Esophagus squamous epithelium (tissue), 5 donors: Measurements from ENCODE around the gene CORO1C. TPM values are rescaled to one million over a fixed set of nuclear protein-coding genes. Genes with fewer than 3 reads are reported as not detected.

Experiments
- DNase-seq: peaks from one replicate; lab custom pipeline; 2025; lab: John Stamatoyannopoulos, UW
- H3K27ac ChIP-seq, 4 donors: fragments of 200-600 bp; sonication (generic); one replicate each; pipeline ENCODE4 v1.5.1; 2016 to 2019; ENCODE audit warnings: mild to moderate bottlenecking in 1 of 4
- H3K27me3 ChIP-seq, 4 donors: fragments of 200-600 bp; sonication (generic); 1 replicate in 3 of 4; 2 replicates in 1 of 4; pipeline versions ENCODE4 v1.5.1 to v1.6.0; 2017 to 2021; ENCODE audit warnings: antibody characterized with exemption in 1 of 4
- H3K36me3 ChIP-seq, 3 donors: fragments of 200-600 bp; sonication (generic); one replicate each; pipeline ENCODE4 v1.5.1; 2016 to 2019
- H3K4me1 ChIP-seq, 3 donors: fragments of 200-600 bp; sonication (generic); one replicate each; pipeline ENCODE4 v1.5.1; 2017 to 2019
- H3K4me3 ChIP-seq, 4 donors: fragments of 200-600 bp; sonication (generic); 1 replicate in 3 of 4; 2 replicates in 1 of 4; pipeline ENCODE4 v1.5.1; 2016 to 2019; ENCODE audit warnings: mild to moderate bottlenecking in 2 of 4, moderate library complexity in 1 of 4
- H3K9me3 ChIP-seq, 3 donors: fragments of 200-600 bp; sonication (generic); one replicate each; pipeline ENCODE4 v1.5.1; 2016 to 2019
- POLR2A ChIP-seq, 4 donors: fragments of 450-650 bp; IDR thresholded peaks; one replicate each; pipeline ENCODE4 v1.6.1; 2017; ENCODE audit warnings: antibody characterized with exemption in 4 of 4, mild to moderate bottlenecking in 4 of 4, moderate library complexity in 3 of 4
- WGBS, 2 donors: methylation state at CpG; one replicate each; pipeline ENCODE4 v1.1.5; 2018; 5-methylcytosine and 5-hydroxymethylcytosine counted together
- intact Hi-C: fragments of 100-400 bp; cut with DNase I; formaldehyde crosslinking; loops from one replicate; pipeline ENCODE4 v1.15.0; 2022
- total RNA-seq, 4 donors: library from RNA; depleted of rRNA; stranded (reverse); fragments of >200 nt; gene quantifications; one replicate each; pipeline ENCODE4 v1.1.0, GENCODE V29; 2016
- TF ChIP-seq, protein P1 (sequence below), 6 experiments: fragments of 450-650 bp in 4 of 6; fragments of 200-600 bp in 2 of 6; sonication (generic) in 2 of 6; IDR thresholded peaks; one replicate each; pipeline ENCODE4 v1.5.1; 2016 to 2019; ENCODE audit warnings: antibody characterized with exemption in 6 of 6, mild to moderate bottlenecking in 4 of 6, moderate library complexity in 4 of 6
- donor health status: DM: yes; HTN: yes; CAD: no.

CORO1C gene
- total RNA-seq, 4 donors from 2014 or later, result 67.2 to 142 (median 114) TPM

DNA sequence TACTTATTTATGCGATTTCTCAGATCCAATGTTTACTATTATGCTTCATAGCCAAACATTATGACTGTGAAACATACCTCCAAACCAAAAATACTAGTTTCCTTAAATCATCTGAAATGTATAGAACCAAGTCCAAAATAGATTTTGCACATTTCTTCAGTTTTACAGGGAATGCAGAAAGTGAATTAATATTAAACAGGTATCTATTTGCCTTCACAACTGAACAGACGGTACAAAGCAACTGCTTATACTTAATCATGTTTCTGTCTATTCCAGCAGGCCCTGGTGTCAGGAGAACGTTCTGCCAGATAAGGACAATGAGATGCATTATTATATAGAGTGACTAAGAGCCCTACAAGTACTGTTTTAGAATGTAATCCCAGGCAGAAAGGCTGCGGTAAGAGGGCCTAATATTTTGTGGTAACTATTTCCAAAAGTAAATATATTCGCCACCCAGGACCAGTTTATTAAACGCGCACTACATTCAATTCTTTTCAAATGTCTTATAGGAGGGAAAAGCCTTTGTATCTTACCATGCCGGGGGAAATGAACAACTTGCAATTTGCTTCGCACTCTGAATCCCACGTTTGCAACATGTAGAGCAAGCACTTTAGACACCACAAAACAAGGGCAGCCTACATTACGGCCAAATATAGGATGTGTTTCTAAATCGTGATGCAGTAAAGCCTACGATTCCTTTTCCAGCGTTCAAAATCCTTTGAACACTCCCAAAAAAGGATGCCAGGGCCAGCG is 1.5 kb downstream of the CORO1C start:
- peaks cover 12 to 84% (median 35%) of the 10 kb centered on the region in 3 donors for H3K4me1 ChIP-seq
- peak overlapping the region; percentile 72 to 98 (median 78) for H3K4me3 ChIP-seq
- intact Hi-C loops, result loop anchor here (5.0 to 10.0 kb wide), 3 partner anchors 32 to 125 kb away; partner anchors contain the start of gene SSH1
- TF ChIP-seq POLR2A (IDR thresholded peaks at IDR 0.05), result no peak
- TF ChIP-seq, protein P1, sequence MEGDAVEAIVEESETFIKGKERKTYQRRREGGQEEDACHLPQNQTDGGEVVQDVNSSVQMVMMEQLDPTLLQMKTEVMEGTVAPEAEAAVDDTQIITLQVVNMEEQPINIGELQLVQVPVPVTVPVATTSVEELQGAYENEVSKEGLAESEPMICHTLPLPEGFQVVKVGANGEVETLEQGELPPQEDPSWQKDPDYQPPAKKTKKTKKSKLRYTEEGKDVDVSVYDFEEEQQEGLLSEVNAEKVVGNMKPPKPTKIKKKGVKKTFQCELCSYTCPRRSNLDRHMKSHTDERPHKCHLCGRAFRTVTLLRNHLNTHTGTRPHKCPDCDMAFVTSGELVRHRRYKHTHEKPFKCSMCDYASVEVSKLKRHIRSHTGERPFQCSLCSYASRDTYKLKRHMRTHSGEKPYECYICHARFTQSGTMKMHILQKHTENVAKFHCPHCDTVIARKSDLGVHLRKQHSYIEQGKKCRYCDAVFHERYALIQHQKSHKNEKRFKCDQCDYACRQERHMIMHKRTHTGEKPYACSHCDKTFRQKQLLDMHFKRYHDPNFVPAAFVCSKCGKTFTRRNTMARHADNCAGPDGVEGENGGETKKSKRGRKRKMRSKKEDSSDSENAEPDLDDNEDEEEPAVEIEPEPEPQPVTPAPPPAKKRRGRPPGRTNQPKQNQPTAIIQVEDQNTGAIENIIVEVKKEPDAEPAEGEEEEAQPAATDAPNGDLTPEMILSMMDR (IDR thresholded peaks at IDR 0.05), result no peak
- no peaks in the 10 kb centered on the region for H3K27me3 ChIP-seq
- no peaks in the 10 kb centered on the region for H3K9me3 ChIP-seq
- peak overlapping the region; percentile 97 to 99 (median 98) for H3K27ac ChIP-seq
- WGBS, 2 donors, result 3 to 12% methylated on average over 15 of the region's 15 CpGs
- no peaks in the 10 kb centered on the region for H3K36me3 ChIP-seq
- DNase-seq, result no peak

DNA sequence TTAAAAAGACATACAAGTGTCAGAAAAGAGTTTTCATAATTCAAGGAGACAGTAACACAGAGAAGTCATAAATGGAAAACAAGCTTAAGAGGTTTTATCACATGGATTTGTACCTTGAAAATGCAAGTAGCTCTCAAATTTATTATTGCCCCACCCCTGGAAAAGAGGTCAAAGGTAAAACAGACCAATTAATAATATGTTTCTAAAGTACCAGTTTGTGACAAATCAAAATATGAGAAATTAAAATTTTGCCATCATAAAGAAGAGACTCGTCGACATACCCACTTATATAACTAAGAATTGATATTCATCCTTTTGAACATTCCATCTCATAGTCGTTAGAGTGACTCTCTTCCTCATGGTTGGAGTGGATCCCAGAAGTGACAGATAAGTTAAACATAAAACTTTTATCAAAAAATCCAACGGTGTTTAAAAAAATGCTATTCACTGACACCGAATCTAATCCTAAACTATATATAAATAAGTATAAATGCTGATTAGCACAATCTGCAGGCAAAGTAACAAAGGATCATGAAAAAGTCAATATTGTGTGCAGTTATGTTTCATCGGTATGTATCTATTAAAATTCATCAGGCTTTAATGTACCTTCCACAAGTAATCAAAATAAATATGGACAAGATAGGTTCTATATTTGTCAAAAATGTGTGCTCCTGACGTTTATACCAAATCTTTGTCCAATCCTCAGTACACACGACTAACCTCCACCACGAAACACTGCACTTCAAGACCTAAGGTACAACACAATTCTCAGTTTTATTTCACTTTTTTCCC is 2.3 kb downstream of the CORO1C start:
- Histone ChIP-seq H3K27me3 (no peaks in the 10 kb centered on the region), H3K4me3 (peak overlapping the region in 3 of 4 donors; percentile 75 to 98 (median 80)), H3K36me3 (no peaks in the 10 kb centered on the region), H3K4me1 (peaks cover 17 to 84% (median 38%) of the 10 kb centered on the region in 3 donors), H3K27ac (peak overlapping the region; percentile 97 to 99 (median 98)), H3K9me3 (no peaks in the 10 kb centered on the region)
- 31 to 42% methylated on average over 9 of the region's 9 CpGs for WGBS, 2 donors
- TF ChIP-seq POLR2A (IDR thresholded peaks at IDR 0.05), result no peak
- TF ChIP-seq, protein P1 (IDR thresholded peaks at IDR 0.05), result no peak
- intact Hi-C loops, result no loop called here
- DNase-seq, result no peak

DNA sequence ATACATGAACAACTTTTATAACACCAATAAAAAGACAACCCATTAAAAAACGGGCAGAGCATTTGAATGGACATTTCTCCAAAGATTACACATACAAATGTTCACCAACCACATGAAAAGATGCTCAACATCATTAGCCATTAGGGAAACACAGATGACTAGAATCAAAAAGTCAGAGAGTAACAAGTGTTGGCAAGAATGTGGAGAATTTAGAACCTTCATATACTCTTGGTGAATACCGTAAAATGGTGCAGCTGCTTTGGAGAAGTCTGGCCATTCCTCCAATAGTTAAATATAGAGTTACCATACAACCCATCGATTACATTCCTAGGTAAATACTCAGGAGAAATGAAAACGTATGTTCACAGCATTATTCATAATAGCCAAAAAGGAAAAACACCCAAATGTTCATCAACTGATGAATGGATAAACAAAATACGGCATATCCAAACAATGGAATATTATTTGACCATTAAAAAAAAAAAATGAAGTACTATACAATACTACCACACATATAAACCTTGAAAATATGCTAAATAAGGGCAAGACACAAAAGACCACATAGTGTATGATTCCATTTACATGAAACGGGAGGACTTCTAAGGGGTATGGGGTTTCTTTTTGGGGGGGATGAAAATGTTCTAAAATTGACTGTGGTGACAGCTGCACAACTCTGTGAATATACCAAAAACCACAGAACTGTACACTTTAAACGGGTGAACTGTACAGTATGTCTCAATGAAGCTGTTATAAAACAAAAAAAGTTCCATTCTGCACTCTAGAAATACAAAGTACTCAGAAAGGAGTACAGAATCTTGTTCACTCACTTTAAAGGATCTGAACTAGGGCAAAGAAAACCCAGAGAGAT is 3.2 kb downstream of the CORO1C start:
- WGBS, 2 donors, result 63 to 65% methylated on average over 7 of the region's 7 CpGs
- peak overlapping the region in 2 of 4 donors; percentile 98 to 99 for H3K27ac ChIP-seq

DNA sequence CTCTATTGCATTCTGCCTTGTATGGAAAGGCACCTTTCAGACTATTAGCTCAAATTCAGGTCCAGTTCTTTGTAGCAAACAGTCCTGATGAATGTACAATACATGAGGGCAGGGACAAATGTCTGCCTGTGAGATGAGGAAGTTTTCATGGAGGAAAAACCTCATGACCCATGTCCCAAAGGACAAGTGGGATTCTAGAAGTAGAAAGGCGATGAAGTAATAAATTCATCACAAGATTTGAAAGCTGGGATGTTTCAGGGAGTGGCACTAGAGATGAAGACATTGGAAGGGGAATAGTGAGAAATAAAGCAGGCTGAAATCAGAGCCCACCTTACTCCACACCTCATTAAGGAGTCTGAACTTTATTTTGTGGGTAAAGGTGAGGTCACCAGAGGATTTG is 4.2 kb downstream of the CORO1C start:
- Histone ChIP-seq H3K27me3 (no peaks in the 10 kb centered on the region), H3K4me3 (no peak overlapping the region), H3K27ac (peak overlapping the region in 3 of 4 donors; percentile 9 to 49 (median 14)), H3K9me3 (no peaks in the 10 kb centered on the region), H3K36me3 (no peaks in the 10 kb centered on the region), H3K4me1 (peaks cover 23 to 85% (median 48%) of the 10 kb centered on the region in 3 donors)
- 89 to 94% methylated on average over 1 of the region's 1 CpG for WGBS, 2 donors
- TF ChIP-seq, protein P1 (IDR thresholded peaks at IDR 0.05), result no peak
- TF ChIP-seq POLR2A (IDR thresholded peaks at IDR 0.05), result no peak
- no peak for DNase-seq
- intact Hi-C loops, result no loop called here

More for the DNA sequence above, 3.2 kb downstream of the CORO1C start:
- Histone ChIP-seq H3K4me3 (peak overlapping the region in 3 of 4 donors; percentile 75 to 98 (median 80)), H3K4me1 (peaks cover 21 to 85% (median 44%) of the 10 kb centered on the region in 3 donors), H3K36me3 (no peaks in the 10 kb centered on the region), H3K27me3 (no peaks in the 10 kb centered on the region), H3K9me3 (no peaks in the 10 kb centered on the region)
- no peak for TF ChIP-seq POLR2A (IDR thresholded peaks at IDR 0.05)
- TF ChIP-seq, protein P1 (IDR thresholded peaks at IDR 0.05), result no peak
- DNase-seq, result no peak
- intact Hi-C loops, result no loop called here
